Measurements from ENCODE around the gene CYSTM1.

Gene CYSTM1

GRCh38 chr5:140157032-140157781 lies 17.8 kb upstream of the CYSTM1 start:
- H3K27me3 Mint-ChIP-seq = peaks cover 2% of the 10 kb centered on the region
- peak overlapping the region; percentile 10 for H3K4me3 Mint-ChIP-seq
- no peaks in the 10 kb centered on the region for H3K9me3 Mint-ChIP-seq
- DNase-seq (peak; percentile 89), ATAC-seq (peak; percentile 99)
- no peaks in the 10 kb centered on the region for H3K36me3 Mint-ChIP-seq (ENCODE audit: low read depth)
- H3K27ac Mint-ChIP-seq = no peak overlapping the region
- peaks cover 7% of the 10 kb centered on the region for H3K4me1 Mint-ChIP-seq

GRCh38 chr5:140159014-140159927 lies 15.7 kb upstream of the CYSTM1 start:
- Mint-ChIP-seq H3K36me3 (ENCODE audit: low read depth) (no peaks in the 10 kb centered on the region), H3K4me3 (no peak overlapping the region), H3K27me3 (peaks cover 2% of the 10 kb centered on the region), H3K4me1 (peaks cover 7% of the 10 kb centered on the region), H3K27ac (no peak overlapping the region), H3K9me3 (no peaks in the 10 kb centered on the region)
- DNase-seq (no peak), ATAC-seq (no peak)

- Mint-ChIP-seq H3K4me3 (no peak overlapping the region), H3K27ac (no peak overlapping the region)
Observed at GRCh38 chr5:140162275-140162674, 12.7 kb upstream of the CYSTM1 start.

GRCh38 chr5:140162781-140163180 lies 12.2 kb upstream of the CYSTM1 start:
- no peaks in the 10 kb centered on the region for H3K4me1 Mint-ChIP-seq

More at GRCh38 chr5:140162275-140162674, 12.7 kb upstream of the CYSTM1 start:
- Mint-ChIP-seq H3K36me3 (ENCODE audit: low read depth) (no peaks in the 10 kb centered on the region), H3K9me3 (no peaks in the 10 kb centered on the region), H3K27me3 (peaks cover 2% of the 10 kb centered on the region), H3K4me1 (no peaks in the 10 kb centered on the region)
- ATAC-seq (no peak), DNase-seq (no peak)

GRCh38 chr5:140165101-140165922 lies 9.7 kb upstream of the CYSTM1 start:
- Mint-ChIP-seq H3K36me3 (ENCODE audit: low read depth) (no peaks in the 10 kb centered on the region), H3K9me3 (no peaks in the 10 kb centered on the region), H3K4me1 (no peaks in the 10 kb centered on the region), H3K4me3 (no peak overlapping the region), H3K27ac (no peak overlapping the region), H3K27me3 (no peaks in the 10 kb centered on the region)
- DNase-seq (no peak), ATAC-seq (no peak)

More at GRCh38 chr5:140162781-140163180, 12.2 kb upstream of the CYSTM1 start:
- Mint-ChIP-seq H3K36me3 (ENCODE audit: low read depth) (no peaks in the 10 kb centered on the region), H3K9me3 (no peaks in the 10 kb centered on the region), H3K27me3 (peaks cover 2% of the 10 kb centered on the region), H3K27ac (no peak overlapping the region), H3K4me3 (no peak overlapping the region)
- DNase-seq (no peak), ATAC-seq (no peak)

- no peak for DNase-seq
- H3K4me3 Mint-ChIP-seq = no peak overlapping the region
- H3K4me1 Mint-ChIP-seq = no peaks in the 10 kb centered on the region
- no peaks in the 10 kb centered on the region for H3K36me3 Mint-ChIP-seq (ENCODE audit: low read depth)
- no peak overlapping the region for H3K27ac Mint-ChIP-seq
- no peaks in the 10 kb centered on the region for H3K9me3 Mint-ChIP-seq
- ATAC-seq = no peak
- H3K27me3 Mint-ChIP-seq = no peaks in the 10 kb centered on the region
Observed at GRCh38 chr5:140165923-140166270, 9.1 kb upstream of the CYSTM1 start.

GRCh38 chr5:140166911-140167310 lies 8.1 kb upstream of the CYSTM1 start:
- H3K36me3 Mint-ChIP-seq (ENCODE audit: low read depth) = no peaks in the 10 kb centered on the region
- ATAC-seq = no peak
- H3K4me3 Mint-ChIP-seq = no peak overlapping the region
- H3K27me3 Mint-ChIP-seq = no peaks in the 10 kb centered on the region
- H3K4me1 Mint-ChIP-seq = no peaks in the 10 kb centered on the region
- no peak for DNase-seq
- H3K27ac Mint-ChIP-seq = no peak overlapping the region
- H3K9me3 Mint-ChIP-seq = no peaks in the 10 kb centered on the region

GRCh38 chr5:140168371-140168770 lies 6.6 kb upstream of the CYSTM1 start:
- Mint-ChIP-seq H3K27me3 (no peaks in the 10 kb centered on the region), H3K36me3 (ENCODE audit: low read depth) (no peaks in the 10 kb centered on the region), H3K4me1 (no peaks in the 10 kb centered on the region), H3K4me3 (no peak overlapping the region), H3K27ac (no peak overlapping the region), H3K9me3 (no peaks in the 10 kb centered on the region)
- no peak for ATAC-seq
- no peak for DNase-seq

- Mint-ChIP-seq H3K4me3 (no peak overlapping the region), H3K27me3 (no peaks in the 10 kb centered on the region), H3K36me3 (ENCODE audit: low read depth) (no peaks in the 10 kb centered on the region), H3K9me3 (no peaks in the 10 kb centered on the region), H3K27ac (no peak overlapping the region), H3K4me1 (peaks cover 5% of the 10 kb centered on the region)
- DNase-seq (no peak), ATAC-seq (no peak)
Observed at GRCh38 chr5:140169410-140169809, 5.6 kb upstream of the CYSTM1 start.

- ATAC-seq (no peak), DNase-seq (no peak)
- Mint-ChIP-seq H3K9me3 (no peaks in the 10 kb centered on the region), H3K36me3 (ENCODE audit: low read depth) (no peaks in the 10 kb centered on the region), H3K4me3 (no peak overlapping the region), H3K27ac (no peak overlapping the region), H3K4me1 (peaks cover 15% of the 10 kb centered on the region), H3K27me3 (no peaks in the 10 kb centered on the region)
Observed at GRCh38 chr5:140172483-140172882, 2.5 kb upstream of the CYSTM1 start.

- Mint-ChIP-seq H3K36me3 (ENCODE audit: low read depth) (no peaks in the 10 kb centered on the region), H3K27me3 (no peaks in the 10 kb centered on the region), H3K9me3 (no peaks in the 10 kb centered on the region), H3K27ac (no peak overlapping the region), H3K4me1 (peaks cover 15% of the 10 kb centered on the region), H3K4me3 (peak overlapping the region; percentile 95)
- DNase-seq (no peak), ATAC-seq (no peak)
Observed at GRCh38 chr5:140174014-140174413, 974 bp upstream of the CYSTM1 start.

- Mint-ChIP-seq H3K27me3 (no peaks in the 10 kb centered on the region), H3K9me3 (no peaks in the 10 kb centered on the region), H3K36me3 (ENCODE audit: low read depth) (no peaks in the 10 kb centered on the region), H3K4me1 (peaks cover 15% of the 10 kb centered on the region), H3K27ac (peak overlapping the region; percentile 86), H3K4me3 (peak overlapping the region; percentile 95)
- peak; percentile 62 for DNase-seq
- ATAC-seq = peak; percentile 52
Observed at GRCh38 chr5:140175367-140176030, 511 bp downstream of the CYSTM1 start.

GRCh38 chr5:140176031-140176387 lies 1.0 kb downstream of the CYSTM1 start:
- Mint-ChIP-seq H3K4me3 (peak overlapping the region; percentile 95), H3K9me3 (no peaks in the 10 kb centered on the region), H3K36me3 (ENCODE audit: low read depth) (no peaks in the 10 kb centered on the region), H3K27ac (peak overlapping the region; percentile 79), H3K4me1 (peaks cover 15% of the 10 kb centered on the region), H3K27me3 (no peaks in the 10 kb centered on the region)
- ATAC-seq (no peak), DNase-seq (no peak)

GRCh38 chr5:140178086-140178410 lies 3.1 kb downstream of the CYSTM1 start:
- H3K27me3 Mint-ChIP-seq = no peaks in the 10 kb centered on the region
- H3K4me3 Mint-ChIP-seq = no peak overlapping the region
- peaks cover 15% of the 10 kb centered on the region for H3K4me1 Mint-ChIP-seq
- no peaks in the 10 kb centered on the region for H3K36me3 Mint-ChIP-seq (ENCODE audit: low read depth)
- no peak overlapping the region for H3K27ac Mint-ChIP-seq
- DNase-seq (no peak), ATAC-seq (no peak)
- no peaks in the 10 kb centered on the region for H3K9me3 Mint-ChIP-seq

Measured in activated naive CD8-positive, alpha-beta T cell treated with anti-CD3 and anti-CD28 coated beads, Interleukin-2, amount 50 U/mL, for 24 hours (primary cell).